8988T (cell line): ENCODE results near the gene TACC2.
"Not testable (repeated sequence)": the region's sequence is repeated elsewhere in the genome, so short reads cannot be mapped to it uniquely, and the experiment has no call there.

Source experiments
- DNase-seq: peaks from one replicate; pipeline ENCODE4 v3.0.0; 2011

TACC2 gene

GRCh38 chr10:122176232-122177213, 187.6 kb downstream of the TACC2 start:
- DNase-seq: no peak

- no peak for DNase-seq
Measured at GRCh38 chr10:122178655-122179054, 189.7 kb downstream of the TACC2 start.

- no peak for DNase-seq
Measured at GRCh38 chr10:122181041-122181732, 192.2 kb downstream of the TACC2 start.

GRCh38 chr10:122181876-122182275, 192.9 kb downstream of the TACC2 start:
- DNase-seq: no peak

- DNase-seq: no peak
Measured at GRCh38 chr10:122182308-122182707, 193.3 kb downstream of the TACC2 start.

- no peak for DNase-seq
Measured at GRCh38 chr10:122184254-122184653, 195.3 kb downstream of the TACC2 start.

- DNase-seq: no peak
Measured at GRCh38 chr10:122185643-122186042, 196.7 kb downstream of the TACC2 start.

- no peak for DNase-seq
Measured at GRCh38 chr10:122186816-122187810, 198.2 kb downstream of the TACC2 start.

GRCh38 chr10:122188706-122189105, 199.7 kb downstream of the TACC2 start:
- DNase-seq: no peak

GRCh38 chr10:122189185-122189584, 200.2 kb downstream of the TACC2 start:
- no peak for DNase-seq

GRCh38 chr10:122190176-122190943, 201.4 kb downstream of the TACC2 start:
- DNase-seq: no peak

GRCh38 chr10:122191936-122192541, 203.1 kb downstream of the TACC2 start:
- DNase-seq: no peak

GRCh38 chr10:122194251-122194650, 205.3 kb downstream of the TACC2 start:
- no peak for DNase-seq

- no peak for DNase-seq
Measured at GRCh38 chr10:122196218-122196617, 207.3 kb downstream of the TACC2 start.

- no peak for DNase-seq
Measured at GRCh38 chr10:122197611-122198222, 208.8 kb downstream of the TACC2 start.

GRCh38 chr10:122198631-122199030, 209.7 kb downstream of the TACC2 start:
- no peak for DNase-seq

GRCh38 chr10:122199070-122199469, 210.1 kb downstream of the TACC2 start:
- DNase-seq: no peak

GRCh38 chr10:122199689-122200088, 210.7 kb downstream of the TACC2 start:
- DNase-seq: no peak

- no peak for DNase-seq
Measured at GRCh38 chr10:122201401-122201800, 212.4 kb downstream of the TACC2 start.

GRCh38 chr10:122203180-122203579, 214.2 kb downstream of the TACC2 start:
- not testable (repeated sequence) for DNase-seq
